HFFc6 (cell line): ENCODE results near the gene KDELR3. TPM values are rescaled to one million over a fixed set of nuclear protein-coding genes. Genes with fewer than 3 reads are reported as not detected.

Source experiments
- DNase-seq: peaks from one replicate; pipeline ENCODE4 v3.0.0-alpha.2; 2018
- H3K27ac Mint-ChIP-seq: 2 replicates; pipeline ENCODE4 v1.8.0; 2020; ENCODE audit warnings: mild to moderate bottlenecking, mixed read lengths
- H3K27me3 Mint-ChIP-seq: 2 replicates; pipeline ENCODE4 v1.8.0; 2021; ENCODE audit warnings: mild to moderate bottlenecking, moderate library complexity, mixed read lengths; ENCODE audit not compliant: insufficient read depth
- H3K36me3 Mint-ChIP-seq: 2 replicates; pipeline ENCODE4 v1.8.0; 2021; ENCODE audit warnings: low read depth, mixed read lengths
- H3K4me1 Mint-ChIP-seq: 2 replicates; pipeline ENCODE4 v1.8.0; 2020; ENCODE audit warnings: low read depth, mixed read lengths
- H3K4me3 Mint-ChIP-seq: 2 replicates; pipeline ENCODE4 v1.8.0; 2020; ENCODE audit warnings: mild to moderate bottlenecking, moderate library complexity, mixed read lengths
- H3K9me3 Mint-ChIP-seq: 2 replicates; pipeline ENCODE4 v1.8.0; 2020; ENCODE audit warnings: mild to moderate bottlenecking, mixed read lengths
- total RNA-seq, 6 experiments: library from RNA; stranded (reverse); fragmentation: NEBNext Ultra II Directional; extraction: Animal tissue kit (Norgen Biotek cat#: 25700); gene quantifications; 2 replicates in 1 of 6; 3 replicates in 5 of 6; pipeline ENCODE4 v1.2.3, GENCODE V29; 2021
- TF ChIP-seq, protein P1 (sequence below): fragments of 200-600 bp; sonication (generic); IDR thresholded peaks from 2 replicates; pipeline ENCODE4 v1.5.0; 2021; ENCODE audit warnings: antibody characterized with exemption, mild to moderate bottlenecking

The KDELR3 gene
- total RNA-seq, 6 experiments from 2014 or later: 138 to 187 (median 172) TPM

DNA sequence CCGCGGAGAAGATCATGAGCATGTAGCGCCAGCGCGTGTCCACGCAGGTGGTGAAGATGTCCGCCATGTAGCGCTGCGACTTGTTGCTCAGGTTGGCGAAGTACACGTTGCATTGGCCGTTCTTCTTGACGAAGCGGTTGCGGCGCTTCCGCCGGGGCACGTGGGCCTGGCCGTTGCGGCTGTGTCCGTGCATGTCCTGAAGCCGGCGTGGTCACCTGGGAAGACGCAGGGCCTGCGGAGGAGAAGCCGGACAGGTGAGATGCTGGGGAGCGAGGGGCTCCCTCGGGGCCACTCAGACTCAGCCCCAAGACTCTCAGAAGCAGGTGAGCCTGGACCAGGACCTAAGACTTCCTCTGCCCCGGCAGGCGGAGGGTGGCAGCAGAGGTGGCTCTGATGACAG is 40.0 kb upstream of the KDELR3 start:
- no peaks in the 10 kb centered on the region for H3K36me3 Mint-ChIP-seq
- no peak for DNase-seq
- H3K27ac Mint-ChIP-seq: no peak overlapping the region
- H3K4me1 Mint-ChIP-seq: peaks cover 5% of the 10 kb centered on the region; the same call in 1 of the 2 replicates
- TF ChIP-seq, protein P1, sequence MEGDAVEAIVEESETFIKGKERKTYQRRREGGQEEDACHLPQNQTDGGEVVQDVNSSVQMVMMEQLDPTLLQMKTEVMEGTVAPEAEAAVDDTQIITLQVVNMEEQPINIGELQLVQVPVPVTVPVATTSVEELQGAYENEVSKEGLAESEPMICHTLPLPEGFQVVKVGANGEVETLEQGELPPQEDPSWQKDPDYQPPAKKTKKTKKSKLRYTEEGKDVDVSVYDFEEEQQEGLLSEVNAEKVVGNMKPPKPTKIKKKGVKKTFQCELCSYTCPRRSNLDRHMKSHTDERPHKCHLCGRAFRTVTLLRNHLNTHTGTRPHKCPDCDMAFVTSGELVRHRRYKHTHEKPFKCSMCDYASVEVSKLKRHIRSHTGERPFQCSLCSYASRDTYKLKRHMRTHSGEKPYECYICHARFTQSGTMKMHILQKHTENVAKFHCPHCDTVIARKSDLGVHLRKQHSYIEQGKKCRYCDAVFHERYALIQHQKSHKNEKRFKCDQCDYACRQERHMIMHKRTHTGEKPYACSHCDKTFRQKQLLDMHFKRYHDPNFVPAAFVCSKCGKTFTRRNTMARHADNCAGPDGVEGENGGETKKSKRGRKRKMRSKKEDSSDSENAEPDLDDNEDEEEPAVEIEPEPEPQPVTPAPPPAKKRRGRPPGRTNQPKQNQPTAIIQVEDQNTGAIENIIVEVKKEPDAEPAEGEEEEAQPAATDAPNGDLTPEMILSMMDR: no peak
- no peak overlapping the region for H3K4me3 Mint-ChIP-seq
- H3K9me3 Mint-ChIP-seq: no peaks in the 10 kb centered on the region
- H3K27me3 Mint-ChIP-seq: peaks cover 7% of the 10 kb centered on the region

DNA sequence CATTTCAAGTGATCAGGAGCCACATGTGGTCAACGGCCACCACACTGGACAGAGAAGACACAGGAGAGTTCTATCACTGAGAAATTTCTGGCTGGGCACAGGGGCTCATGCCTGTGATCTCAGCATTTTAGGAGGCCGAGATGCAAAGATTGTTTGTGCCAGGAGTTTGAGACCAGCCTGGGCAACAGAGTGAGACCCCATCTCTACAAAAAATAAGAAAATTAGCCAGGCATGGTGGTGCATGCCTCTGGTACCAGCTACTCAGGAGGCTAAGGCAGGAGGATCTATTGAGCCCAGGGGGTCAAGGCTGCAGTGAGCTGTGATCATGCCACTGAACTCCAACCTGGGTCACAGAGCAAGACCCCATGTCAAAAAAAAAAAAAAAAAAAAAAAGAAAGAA is 39.2 kb upstream of the KDELR3 start:
- H3K27ac Mint-ChIP-seq: no peak overlapping the region
- no peaks in the 10 kb centered on the region for H3K36me3 Mint-ChIP-seq
- H3K4me3 Mint-ChIP-seq: no peak overlapping the region
- H3K27me3 Mint-ChIP-seq: peaks cover 7% of the 10 kb centered on the region
- TF ChIP-seq, protein P1: no peak
- H3K9me3 Mint-ChIP-seq: no peaks in the 10 kb centered on the region
- no peak for DNase-seq
- H3K4me1 Mint-ChIP-seq: peaks cover 5% of the 10 kb centered on the region; the same call in 1 of the 2 replicates

DNA sequence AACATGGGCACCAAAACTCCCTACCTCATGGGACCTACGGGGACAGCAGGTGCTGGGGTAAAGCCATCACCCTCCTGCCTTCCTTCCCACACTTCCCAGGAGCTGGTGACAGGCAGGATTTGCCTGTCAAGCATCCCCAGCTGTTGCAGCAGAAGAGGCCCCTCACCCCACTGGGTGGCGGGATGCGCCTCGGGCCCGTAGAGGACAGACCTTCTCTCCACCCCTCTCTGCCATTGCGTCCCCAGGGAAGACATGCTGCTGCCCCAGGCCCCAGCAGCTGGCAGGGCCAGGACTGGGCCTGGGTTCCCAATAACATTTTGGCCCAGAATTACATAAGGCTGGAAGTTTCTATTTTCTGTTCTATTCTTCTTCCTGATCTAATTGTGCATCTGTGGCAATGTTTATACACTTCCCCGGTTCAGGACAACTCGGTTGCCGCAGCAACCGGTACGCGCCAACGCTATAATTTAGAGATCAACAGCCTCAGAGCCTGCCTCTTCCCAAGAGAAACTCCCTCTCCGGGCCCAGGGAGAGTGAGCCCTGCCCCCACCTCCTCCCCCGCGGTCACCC is 38.3 kb upstream of the KDELR3 start:
- TF ChIP-seq, protein P1: no peak
- no peak overlapping the region for H3K27ac Mint-ChIP-seq
- H3K36me3 Mint-ChIP-seq: no peaks in the 10 kb centered on the region
- peaks cover 5% of the 10 kb centered on the region; the same call in 1 of the 2 replicates for H3K4me1 Mint-ChIP-seq
- no peaks in the 10 kb centered on the region for H3K9me3 Mint-ChIP-seq
- H3K4me3 Mint-ChIP-seq: no peak overlapping the region
- no peak for DNase-seq
- H3K27me3 Mint-ChIP-seq: peaks cover 7% of the 10 kb centered on the region

DNA sequence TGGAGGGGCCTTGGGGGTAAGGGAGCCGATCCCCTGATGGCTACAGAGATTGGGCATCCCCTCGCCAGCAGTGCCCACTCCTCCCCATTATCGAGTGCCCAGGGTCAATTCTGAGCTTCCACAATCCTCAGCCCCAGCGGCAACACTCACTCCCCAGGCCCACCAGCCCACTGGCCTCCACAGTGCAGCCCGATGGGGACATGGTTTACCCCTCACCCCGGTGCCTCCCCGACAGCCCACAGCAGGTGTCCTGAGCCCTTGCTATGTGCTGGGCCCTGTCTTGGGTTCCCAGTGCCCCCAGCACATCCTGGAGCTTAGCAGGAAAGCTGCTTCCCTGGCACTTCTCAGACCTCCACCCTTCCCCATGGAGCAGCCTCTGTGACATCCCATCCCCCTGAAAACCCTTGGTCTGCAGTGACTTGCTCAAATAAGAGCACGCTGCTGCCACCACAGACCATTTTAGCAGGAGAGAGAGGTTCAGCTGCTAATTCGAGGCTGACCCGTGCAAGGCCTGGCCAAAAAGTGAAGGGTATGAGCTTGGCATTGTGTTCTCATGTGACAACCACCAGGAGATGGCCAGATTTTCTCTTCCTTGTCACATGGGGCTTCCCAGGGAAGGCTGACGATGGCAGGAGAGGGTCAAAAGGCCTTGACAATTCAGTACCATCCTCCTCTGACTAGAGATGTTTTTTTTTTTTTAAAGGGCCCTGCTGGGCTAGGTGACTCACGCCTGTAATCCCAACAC is 36.5 kb upstream of the KDELR3 start:
- no peak for DNase-seq
- no peaks in the 10 kb centered on the region for H3K36me3 Mint-ChIP-seq
- H3K4me3 Mint-ChIP-seq: no peak overlapping the region
- TF ChIP-seq, protein P1: no peak
- H3K27ac Mint-ChIP-seq: no peak overlapping the region
- H3K27me3 Mint-ChIP-seq: peaks cover 7% of the 10 kb centered on the region
- no peaks in the 10 kb centered on the region for H3K9me3 Mint-ChIP-seq
- H3K4me1 Mint-ChIP-seq: peaks cover 5% of the 10 kb centered on the region; the same call in 1 of the 2 replicates

DNA sequence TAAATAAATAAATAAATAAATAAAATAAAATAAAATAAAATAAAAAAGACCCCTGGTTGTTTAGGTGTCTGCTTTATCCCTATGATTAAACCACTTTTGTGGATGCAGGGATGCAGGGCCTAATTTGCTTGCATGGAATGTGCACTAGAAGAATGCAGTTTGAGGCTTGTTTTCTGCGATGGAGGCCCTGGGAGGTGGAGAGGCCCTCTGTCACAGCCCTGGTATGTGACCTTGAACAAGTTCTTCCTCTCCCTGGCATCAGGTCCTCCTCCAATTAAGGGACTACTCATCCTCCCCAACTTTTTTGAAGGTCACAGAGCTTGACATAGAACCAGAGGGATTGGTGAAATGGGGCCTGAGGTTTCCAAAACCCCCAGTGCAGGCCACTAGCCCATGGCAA is 35.6 kb upstream of the KDELR3 start:
- Mint-ChIP-seq H3K4me1 (peaks cover 5% of the 10 kb centered on the region; the same call in 1 of the 2 replicates), H3K27ac (no peak overlapping the region), H3K9me3 (no peaks in the 10 kb centered on the region), H3K27me3 (peaks cover 9% of the 10 kb centered on the region), H3K36me3 (no peaks in the 10 kb centered on the region), H3K4me3 (no peak overlapping the region)
- TF ChIP-seq, protein P1: no peak
- peak; percentile 11 for DNase-seq
